Loucy (cell line): ENCODE data around the gene PDCD4.

Experiments
- H2AFZ ChIP-seq: fragments of 200-600 bp; sonication (generic); 2 replicates; pipeline ENCODE4 v1.6.0; 2016; ENCODE audit warnings: antibody characterized with exemption, mild to moderate bottlenecking, low read length, moderate library complexity
- H3F3A ChIP-seq: fragments of 200-600 bp; 2 replicates; pipeline ENCODE4 v1.6.0; 2016; ENCODE audit warnings: antibody characterized with exemption, low read depth, mild to moderate bottlenecking
- H3K27me3 ChIP-seq: fragments of 200-600 bp; sonication (generic); 2 replicates; pipeline ENCODE4 v1.6.1; 2014; ENCODE audit warnings: low read length, mild to moderate bottlenecking; ENCODE audit not compliant: insufficient read depth, poor library complexity, severe bottlenecking
- H3K36me3 ChIP-seq: fragments of 200-600 bp; sonication (generic); 2 replicates; pipeline ENCODE4 v1.6.1; 2016; ENCODE audit warnings: low read length; ENCODE audit not compliant: insufficient read depth
- H3K4me1 ChIP-seq: fragments of 200-600 bp; sonication (generic); 2 replicates; pipeline ENCODE4 v1.5.1; 2014; ENCODE audit warnings: low read length, mild to moderate bottlenecking; ENCODE audit not compliant: insufficient read depth, poor library complexity, severe bottlenecking
- H3K4me2 ChIP-seq: fragments of 200-600 bp; sonication (generic); 2 replicates; pipeline ENCODE4 v1.6.0; 2014; ENCODE audit warnings: antibody characterized with exemption, low read length, low read depth, mild to moderate bottlenecking; ENCODE audit not compliant: poor library complexity, severe bottlenecking
- H3K4me3 ChIP-seq: fragments of 200-600 bp; sonication (generic); 2 replicates; pipeline ENCODE4 v1.5.1; 2014; ENCODE audit warnings: low read length, mild to moderate bottlenecking, mixed read lengths; ENCODE audit not compliant: poor library complexity, severe bottlenecking
- H3K79me2 ChIP-seq: fragments of 200-600 bp; sonication (generic); 2 replicates; pipeline ENCODE4 v1.6.1; 2014; ENCODE audit warnings: low read length; ENCODE audit not compliant: insufficient read depth
- H3K9ac ChIP-seq: fragments of 200-600 bp; sonication (generic); 2 replicates; pipeline ENCODE4 v1.6.0; 2014; ENCODE audit warnings: mild to moderate bottlenecking, low read depth, low read length, moderate library complexity; ENCODE audit not compliant: poor library complexity, severe bottlenecking
- H3K9me2 ChIP-seq: fragments of 200-600 bp; sonication (generic); replicated peaks from 2 replicates; pipeline ENCODE4 v1.6.1; 2016; ENCODE audit warnings: low read depth, low read length, mixed read lengths
- H3K9me3 ChIP-seq: fragments of 200-600 bp; sonication (generic); 2 replicates; pipeline ENCODE4 v1.6.1; 2014; ENCODE audit warnings: mild to moderate bottlenecking, antibody characterized with exemption, low read length, low read depth; ENCODE audit not compliant: insufficient read depth
- H4K20me1 ChIP-seq: fragments of 200-600 bp; sonication (generic); 2 replicates; pipeline ENCODE4 v1.6.0; 2014; ENCODE audit warnings: antibody characterized with exemption, low read length, mild to moderate bottlenecking; ENCODE audit not compliant: insufficient read depth, poor library complexity, severe bottlenecking
- CTCF ChIP-seq: fragments of 200-600 bp; sonication (generic); conservative IDR thresholded peaks from 2 replicates; pipeline ENCODE4 v1.5.1; 2014; ENCODE audit warnings: mild to moderate bottlenecking, antibody characterized with exemption, low read length
- EZH2phosphoT487 ChIP-seq: fragments of 200-600 bp; IDR thresholded peaks from 2 replicates; pipeline ENCODE4 v1.6.1; 2018; ENCODE audit warnings: antibody characterized with exemption, mild to moderate bottlenecking, moderate library complexity, borderline replicate concordance

Gene PDCD4

GRCh38 chr10:110944792-110945396 lies 73.2 kb downstream of the PDCD4 start:
- TF ChIP-seq EZH2phosphoT487 (no peak), CTCF (no peak)
- Histone ChIP-seq H3K79me2 (peaks cover 95% of the 10 kb centered on the region), H3K4me2 (no peak overlapping the region), H3K9me2 (no peaks in the 10 kb centered on the region), H3F3A (no peaks in the 10 kb centered on the region), H3K36me3 (peaks cover 32% of the 10 kb centered on the region; the same call in 1 of the 2 replicates), H3K27me3 (no peaks in the 10 kb centered on the region), H4K20me1 (peaks cover 16% of the 10 kb centered on the region), H2AFZ (no peak overlapping the region), H3K9ac (no peak overlapping the region), H3K9me3 (no peaks in the 10 kb centered on the region), H3K4me1 (peaks cover 16% of the 10 kb centered on the region), H3K4me3 (no peak overlapping the region)

GRCh38 chr10:110946496-110946895 lies 74.8 kb downstream of the PDCD4 start:
- H3F3A ChIP-seq: no peaks in the 10 kb centered on the region
- H2AFZ ChIP-seq: no peak overlapping the region
- H3K4me3 ChIP-seq: no peak overlapping the region
- peaks cover 83% of the 10 kb centered on the region for H3K79me2 ChIP-seq
- no peak overlapping the region for H3K4me2 ChIP-seq
- TF ChIP-seq CTCF: no peak
- peaks cover 26% of the 10 kb centered on the region; the same call in 1 of the 2 replicates for H3K36me3 ChIP-seq
- H3K9me3 ChIP-seq: no peaks in the 10 kb centered on the region
- H3K9me2 ChIP-seq: no peaks in the 10 kb centered on the region
- H3K27me3 ChIP-seq: no peaks in the 10 kb centered on the region
- H3K4me1 ChIP-seq: peaks cover 16% of the 10 kb centered on the region
- no peak overlapping the region for H3K9ac ChIP-seq
- peaks cover 16% of the 10 kb centered on the region for H4K20me1 ChIP-seq

GRCh38 chr10:110947061-110947595 lies 75.4 kb downstream of the PDCD4 start:
- no peaks in the 10 kb centered on the region for H3K9me3 ChIP-seq
- peaks cover 22% of the 10 kb centered on the region; the same call in 1 of the 2 replicates for H3K36me3 ChIP-seq
- H3K27me3 ChIP-seq: no peaks in the 10 kb centered on the region
- H3F3A ChIP-seq: no peaks in the 10 kb centered on the region
- H3K79me2 ChIP-seq: peaks cover 82% of the 10 kb centered on the region
- no peak overlapping the region for H3K9ac ChIP-seq
- H3K4me1 ChIP-seq: peaks cover 16% of the 10 kb centered on the region
- no peak for TF ChIP-seq CTCF
- no peak for TF ChIP-seq EZH2phosphoT487
- no peak overlapping the region for H3K4me3 ChIP-seq
- peaks cover 16% of the 10 kb centered on the region for H4K20me1 ChIP-seq
- no peak overlapping the region for H2AFZ ChIP-seq
- no peaks in the 10 kb centered on the region for H3K9me2 ChIP-seq
- H3K4me2 ChIP-seq: no peak overlapping the region
